ENCODE data around the gene ATAD3B. TPM values are rescaled to one million over a fixed set of nuclear protein-coding genes. Genes with fewer than 3 reads are reported as not detected.
A peak's percentile ranks its signal among the peaks of the same experiment; 100 is the strongest.

The ATAD3B gene
- total and polyA plus RNA-seq, 2 of the 13 experiments (the other 11 are each of a cell fraction or from before 2014, with no cell fraction given) = 9.6 to 31.1 TPM

GRCh38 chr1:1430114-1430982 is 41.2 kb upstream of the ATAD3B start (continued):
- TF ChIP-seq THAP8 (CRISPR knock-in tag; IDR thresholded peaks at IDR 0.05; ENCODE audit: borderline replicate concordance) (peak; percentile 71; the same call in 1 of the 2 replicates), ATF7 (IDR thresholded peaks at IDR 0.05) (no peak), ATF7 (CRISPR knock-in tag; IDR thresholded peaks at IDR 0.05) (no peak), SUZ12 (IDR thresholded peaks at IDR 0.05; ENCODE audit: low read depth, low read length) (no peak), RFX3 (CRISPR knock-in tag; IDR thresholded peaks at IDR 0.05) (no peak), ZBTB26 (CRISPR knock-in tag; IDR thresholded peaks at IDR 0.05; ENCODE audit: borderline replicate concordance) (no peak; the same call in 1 of the 2 replicates), ZNF572 (CRISPR knock-in tag; IDR thresholded peaks at IDR 0.05) (peak; percentile 85; the same call in 1 of the 2 replicates), ZNF792 (CRISPR knock-in tag; IDR thresholded peaks at IDR 0.05) (0 out of 2 replicates have a peak, but pooled peaks have one; percentile 17), PATZ1 (CRISPR knock-in tag; IDR thresholded peaks at IDR 0.05) (peak; percentile 91; the same call in 1 of the 2 replicates), RFX5 (IDR thresholded peaks at IDR 0.05; ENCODE audit: low read depth, low read length) (no peak), CBX1 (IDR thresholded peaks at IDR 0.05; ENCODE audit: low read depth) (no peak), ZNF407 (CRISPR knock-in tag; IDR thresholded peaks at IDR 0.05; ENCODE audit: not compliant biosample characterization) (no peak), ZFX (CRISPR knock-in tag; IDR thresholded peaks at IDR 0.05; ENCODE audit: low read depth) (peak; percentile 86), ZNF580 (CRISPR knock-in tag; IDR thresholded peaks at IDR 0.05; ENCODE audit: borderline replicate concordance, low read depth) (peak; percentile 50; the same call in 1 of the 2 replicates), TAF15 (IDR thresholded peaks at IDR 0.05; ENCODE audit: low read depth, low read length, poor library complexity, severe bottlenecking) (no peak)
